ENCODE data around the gene MRNIP. TPM values are rescaled to one million over a fixed set of nuclear protein-coding genes. Genes with fewer than 3 reads are reported as not detected.
A peak's percentile ranks its signal among the peaks of the same experiment; 100 is the strongest.

The MRNIP gene
- total and polyA plus RNA-seq, 2 of the 4 experiments (the other 2 are of a cell fraction): 6.6 to 24.7 TPM

- H2AK9ac ChIP-seq (replicated peaks; ENCODE audit: low read depth, low read length, poor library complexity): peak overlapping the region; percentile 92
These were observed 64.0 kb downstream of the MRNIP start for GRCh38 chr5:179794575-179794974.

More at GRCh38 chr5:179794575-179794974, 64.0 kb downstream of the MRNIP start:
- H3K4me2 ChIP-seq (ENCODE audit: low read depth, low read length): no peak overlapping the region
- peaks cover 9% of the 10 kb centered on the region; the same call in 1 of the 2 replicates for H3K4me1 ChIP-seq (ENCODE audit: control insufficient read depth, insufficient read depth, low read length)
- intact Hi-C loops (cut with micrococcal nuclease) (no loop called here), dilution Hi-C loops (cut with HindIII; ENCODE audit: low sequenced_read_pairs, unreplicated experiment) (no loop called here), in situ Hi-C loops (cut with MboI; ENCODE audit: low sequenced_read_pairs) (no loop called here)
- no peak overlapping the region for H3K9ac ChIP-seq (ENCODE audit: low read depth, low read length)
- no peak overlapping the region for H2BK5ac ChIP-seq (ENCODE audit: low read depth, low read length, poor library complexity, severe bottlenecking)
- H3K9me3 ChIP-seq (ENCODE audit: control insufficient read depth, insufficient read depth, low read length): no peaks in the 10 kb centered on the region
- H2BK120ac ChIP-seq (ENCODE audit: low read depth, low read length): no peak overlapping the region
- no peak overlapping the region for H3K18ac ChIP-seq (ENCODE audit: low read depth, low read length)
- H2AFZ ChIP-seq (replicated peaks; ENCODE audit: low read length, poor library complexity): no peak overlapping the region
- no TSS peak for BruUV-seq (replicated peaks)
- H3K4me3 ChIP-seq (ENCODE audit: insufficient read depth, low read depth, low read length): no peak overlapping the region
- no peak overlapping the region for H2AK5ac ChIP-seq (ENCODE audit: low read depth, low read length)
- no peak overlapping the region for H4K5ac ChIP-seq (ENCODE audit: low read depth, low read length)
- H4K91ac ChIP-seq (ENCODE audit: insufficient read depth, low read depth, low read length): no peak overlapping the region
- 0 out of 2 replicates have a peak, but pooled peaks cover 7% of the 10 kb centered on the region for H4K20me1 ChIP-seq (ENCODE audit: insufficient read depth, low read length)
- CTCF ChIA-PET: no interaction called here
- no peak overlapping the region for H2BK15ac ChIP-seq (ENCODE audit: low read depth, low read length)
- H2BK20ac ChIP-seq (ENCODE audit: low read depth, low read length): no peak overlapping the region
- no peak overlapping the region for H3K56ac ChIP-seq (ENCODE audit: extremely low read depth, insufficient read depth, low read length)
- H3K9me1 ChIP-seq (ENCODE audit: insufficient read depth, low read length): no peaks in the 10 kb centered on the region
- peaks cover 0 to 8% of the 10 kb centered on the region in 2 experiments; a peak in 1 of 4 replicates for H3K79me1 ChIP-seq (ENCODE audit: low read depth in 1 of 2, low read length in 2 of 2)
- ATAC-seq (ENCODE audit: low read depth) (no peak), DNase-seq (no peak)
- no peaks in the 10 kb centered on the region for H3K27me3 ChIP-seq (ENCODE audit: control insufficient read depth, insufficient read depth, low read length)
- POLR2A ChIA-PET (ENCODE audit: unreplicated experiment): no interaction called here
- WGBS, 2 experiments (ENCODE audit: extremely low coverage in 2 of 2, insufficient read length in 1 of 2): 100% methylated on average over 2 of the region's 3 CpGs; no CpG with 5 or more reads in 1 of the 2 experiments
- peaks cover 28% of the 10 kb centered on the region for H3K36me3 ChIP-seq (ENCODE audit: control insufficient read depth, insufficient read depth, low read length)
- H3K27ac ChIP-seq (ENCODE audit: insufficient read depth, low read length): no peak overlapping the region
- TF ChIP-seq CHD1 (IDR thresholded peaks at IDR 0.05; ENCODE audit: low read depth, low read length): no peak
- TF ChIP-seq CTCF (conservative IDR thresholded peaks at IDR 0.05; ENCODE audit: low read depth, low read length): no peak
- TF ChIP-seq RFX5 (IDR thresholded peaks at IDR 0.05; ENCODE audit: low read depth, low read length): no peak
- TF ChIP-seq CEBPB (IDR thresholded peaks at IDR 0.05; ENCODE audit: low read depth, low read length): no peak
- TF ChIP-seq NFE2L2 (IDR thresholded peaks at IDR 0.05; ENCODE audit: low read depth, low read length): no peak
- no peak for TF ChIP-seq USF2 (IDR thresholded peaks at IDR 0.05; ENCODE audit: low read depth, low read length)
- no peak for TF ChIP-seq POLR2A (IDR thresholded peaks at IDR 0.05; ENCODE audit: low read depth, low read length)
- TF ChIP-seq SMC3 (IDR thresholded peaks at IDR 0.05; ENCODE audit: low read depth, low read length): no peak
- TF ChIP-seq ELK1 (IDR thresholded peaks at IDR 0.05; ENCODE audit: borderline replicate concordance, low read depth, low read length): no peak
- H3K14ac ChIP-seq (replicated peaks; ENCODE audit: low read depth, low read length): no peak overlapping the region
- H4K8ac ChIP-seq (ENCODE audit: low read depth in 2 of 2, low read length in 2 of 2): no peak overlapping the region
- H3K23ac ChIP-seq (ENCODE audit: low read depth, low read length): no peak overlapping the region
- no peak overlapping the region for H3K4ac ChIP-seq (ENCODE audit: low read depth, low read length)

Measured in IMR-90 (cell line).